Stimulated activated naive CD4-positive, alpha-beta T cell treated with Interleukin-2 at 50 U/mL for 16 hours (primary cell): Measurements from ENCODE around the gene PANK4.

ENCODE experiments used
- DNase-seq: peaks from one replicate; lab custom pipeline; 2025; lab: John Stamatoyannopoulos, UW

The PANK4 gene

DNA sequence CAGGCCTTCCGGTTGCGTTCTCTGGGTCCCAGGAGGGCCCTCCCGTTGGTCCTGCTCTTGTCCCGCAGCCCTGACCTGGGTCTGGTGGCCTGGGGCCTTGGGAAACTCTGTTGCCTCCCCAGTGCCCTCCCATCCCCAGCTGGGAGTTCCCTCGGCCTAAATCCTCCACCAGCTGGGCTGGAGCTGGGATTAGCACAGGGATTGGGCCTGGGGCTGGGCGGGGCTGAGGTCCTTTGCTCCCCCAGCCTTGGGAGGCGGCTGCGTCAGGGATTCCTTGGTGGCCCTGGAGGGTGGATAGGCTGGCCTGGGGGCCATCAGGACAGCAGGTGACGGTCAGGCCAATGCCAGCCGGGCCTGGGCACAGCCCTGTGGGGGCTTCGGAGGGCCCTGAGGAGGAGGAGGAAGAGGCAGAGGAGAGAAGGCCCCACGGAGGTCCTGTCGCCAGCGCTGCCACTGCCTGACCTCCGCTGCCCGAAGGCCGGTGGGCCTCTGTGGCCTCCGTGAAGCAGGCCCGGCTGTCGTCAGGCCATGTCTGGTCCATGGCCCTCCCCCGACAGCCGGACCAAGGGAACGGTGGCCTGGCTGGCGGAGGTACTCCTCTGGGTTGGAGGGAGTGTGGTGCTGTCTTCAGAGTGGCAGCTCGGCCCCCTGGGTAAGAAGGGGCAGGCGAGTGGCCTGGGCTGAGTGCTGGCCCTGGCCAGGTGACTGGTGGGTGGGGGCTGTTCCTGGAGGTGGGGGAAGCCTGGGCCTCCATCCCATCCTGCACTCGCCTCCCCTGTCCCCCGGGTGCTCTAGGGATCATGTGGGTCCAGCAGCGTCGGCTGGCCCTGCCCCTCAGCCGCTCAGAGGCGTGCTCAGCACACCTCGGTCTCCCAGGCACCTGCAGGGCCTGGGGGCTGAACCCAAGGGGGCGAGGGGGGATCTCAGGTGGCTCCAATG lies 50.1 kb downstream of the PANK4 start, which contains the start of gene PLCH2:
Gene PLCH2 (plus strand): TSS at position 229 of the 939 bp plus-strand sequence. CDS start 300 bp downstream, at position 529.
- DNase-seq: no peak

- no peak for DNase-seq
These were observed 50.8 kb downstream of the PANK4 start for GRCh38 chr1:2475571-2475970.

- DNase-seq: no peak
These were observed 51.4 kb downstream of the PANK4 start for GRCh38 chr1:2474933-2475371.

GRCh38 chr1:2474104-2474844 lies 52.1 kb downstream of the PANK4 start:
- DNase-seq: no peak

GRCh38 chr1:2473198-2473597 lies 53.2 kb downstream of the PANK4 start:
- no peak for DNase-seq

GRCh38 chr1:2472561-2473177 lies 53.7 kb downstream of the PANK4 start:
- no peak for DNase-seq

- DNase-seq: no peak
These were observed 54.3 kb downstream of the PANK4 start for GRCh38 chr1:2472109-2472508.

- DNase-seq: no peak
These were observed 54.8 kb downstream of the PANK4 start for GRCh38 chr1:2471587-2472001.

DNA sequence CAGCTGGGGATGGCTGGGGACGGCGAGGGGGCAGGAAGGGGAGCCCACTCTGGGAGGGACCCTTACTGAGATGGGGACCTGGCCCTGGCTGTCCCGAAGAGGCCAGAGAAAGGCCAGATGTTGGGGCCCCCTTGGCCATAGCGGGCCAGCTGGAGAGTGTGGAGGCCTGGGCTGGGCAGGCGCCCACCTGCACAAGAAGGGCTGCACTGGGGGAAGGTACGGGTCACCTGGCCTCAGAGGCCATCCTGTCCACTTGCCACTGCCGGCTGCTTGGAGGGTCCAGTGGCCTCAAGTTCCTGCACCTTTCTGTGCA lies 55.3 kb downstream of the PANK4 start:
- no peak for DNase-seq

GRCh38 chr1:2470290-2471158 lies 55.9 kb downstream of the PANK4 start:
- no peak for DNase-seq

- DNase-seq: no peak
These were observed 57.1 kb downstream of the PANK4 start for GRCh38 chr1:2469103-2469940.

DNA sequence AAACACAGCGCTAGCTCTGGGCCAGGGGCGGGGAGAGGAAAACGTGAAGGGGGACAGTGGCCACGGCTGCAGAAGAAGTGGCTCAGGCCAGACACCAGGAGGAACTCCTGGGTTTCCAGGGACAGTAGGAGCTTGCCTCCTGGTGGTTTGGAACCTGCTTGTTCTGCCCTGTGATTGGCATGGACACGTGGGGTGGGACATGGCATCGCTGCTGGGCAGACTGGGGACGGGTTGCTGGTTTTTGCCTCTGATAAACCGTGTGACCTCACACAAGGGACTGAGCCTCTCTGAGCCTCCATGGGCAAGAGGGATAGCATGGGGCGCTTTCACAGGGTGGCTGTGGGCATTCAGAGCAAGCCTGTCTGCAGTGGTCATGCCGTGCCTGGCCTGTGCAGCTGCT lies 57.9 kb downstream of the PANK4 start:
- no peak for DNase-seq

- peak; percentile 17 for DNase-seq
These were observed 58.3 kb downstream of the PANK4 start for GRCh38 chr1:2468041-2468472.

DNA sequence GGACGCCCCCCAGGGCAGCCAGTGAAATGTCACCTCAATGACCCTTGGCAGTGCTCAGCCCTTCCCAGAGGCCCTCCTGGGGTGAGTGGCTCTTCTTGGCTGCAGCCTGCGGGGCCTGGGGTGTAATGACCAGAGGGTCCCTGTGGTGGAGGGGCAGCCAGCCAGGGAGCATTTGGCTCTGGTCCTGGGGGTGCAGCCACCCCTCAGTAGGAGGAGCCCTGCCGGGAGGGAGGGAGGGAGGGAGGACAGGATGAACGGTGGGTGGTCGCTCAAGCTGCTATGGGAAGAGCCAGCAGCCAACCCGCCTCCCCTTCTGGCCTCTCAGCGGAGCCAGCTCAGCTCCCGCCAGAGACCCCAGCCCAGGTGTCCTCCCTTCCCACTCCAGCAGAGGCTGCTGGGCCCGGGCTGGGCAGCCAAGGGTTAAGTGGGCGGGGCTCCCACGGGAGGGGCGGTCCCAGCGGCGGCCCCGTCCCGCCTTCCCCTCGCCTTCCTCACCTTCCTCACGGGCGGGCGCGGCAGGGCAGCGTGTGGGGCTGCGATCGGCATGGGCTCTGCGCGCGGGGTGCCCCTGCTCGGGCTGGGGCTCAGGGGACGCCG lies 59.3 kb downstream of the PANK4 start:
- DNase-seq: peak; percentile 10

- DNase-seq: no peak
These were observed 60.1 kb downstream of the PANK4 start for GRCh38 chr1:2466270-2466665.

DNA sequence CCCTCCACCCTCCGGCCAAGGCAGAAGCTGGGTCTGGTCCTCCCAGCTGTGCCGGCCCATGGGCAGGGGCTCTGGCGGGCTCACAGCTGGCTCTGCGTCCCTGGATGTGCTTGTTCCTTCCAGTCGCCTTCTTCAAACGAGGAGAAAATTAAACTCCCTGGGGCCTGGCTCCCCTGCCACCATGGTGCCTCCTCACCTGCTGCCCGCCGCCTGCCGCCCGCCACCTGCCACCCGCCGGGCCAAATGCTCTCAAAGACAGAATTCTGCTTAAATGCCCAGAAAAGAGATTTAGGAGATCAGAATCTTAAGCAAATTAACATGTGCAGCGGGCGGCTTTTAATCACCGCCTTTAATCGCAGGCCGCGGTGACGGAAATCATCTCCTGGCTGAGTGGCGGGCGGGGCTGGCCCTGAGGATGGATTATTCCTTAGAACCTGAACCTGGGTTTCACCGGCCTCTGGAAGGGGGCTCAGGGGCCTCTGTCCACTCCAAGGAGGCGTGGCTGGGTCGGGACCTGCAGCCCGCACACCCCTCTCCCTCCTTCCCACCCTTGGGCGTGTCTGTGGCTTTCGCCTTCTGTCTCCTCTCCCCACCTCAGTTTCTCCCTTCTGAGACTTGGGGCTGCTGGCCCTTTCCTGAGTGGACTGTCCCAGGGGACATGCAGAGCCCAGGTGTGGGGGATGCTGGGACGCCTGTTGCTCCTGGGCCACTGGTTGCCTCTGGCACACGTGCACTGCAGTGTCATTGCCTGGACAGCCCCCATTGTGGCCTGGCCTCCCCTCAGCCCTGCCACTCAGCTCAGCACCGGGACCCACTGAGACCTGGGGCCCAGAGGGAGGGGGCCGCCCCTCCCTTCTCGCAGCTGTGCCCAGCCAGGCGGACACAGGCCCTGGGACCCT lies 60.8 kb downstream of the PANK4 start:
- DNase-seq: no peak

DNA sequence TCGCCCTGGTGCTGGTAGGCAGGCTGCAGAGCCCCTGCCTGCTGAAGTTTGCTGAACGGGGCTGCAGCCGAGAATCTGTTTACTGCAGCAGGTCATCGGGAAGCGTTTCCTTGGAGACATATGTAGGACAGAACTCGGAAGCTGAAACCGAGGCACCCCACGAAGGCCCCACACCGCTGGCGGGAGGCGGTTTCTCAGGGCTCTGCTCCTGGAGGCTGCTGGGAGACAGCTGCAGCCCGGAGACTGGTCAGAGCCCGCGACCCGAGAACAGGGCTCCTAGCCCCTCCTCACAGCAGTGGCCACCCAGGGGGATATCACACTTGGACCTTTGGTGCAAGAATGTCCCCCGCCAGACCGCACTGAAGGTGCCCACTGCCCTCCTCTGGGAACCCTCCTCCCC lies 63.0 kb downstream of the PANK4 start:
- DNase-seq: no peak

GRCh38 chr1:2462819-2463218 lies 63.6 kb downstream of the PANK4 start:
- DNase-seq: no peak
